Progenitor cell of endocrine pancreas (in vitro differentiated cells): ENCODE measurements around the gene RCAN3. TPM values are rescaled to one million over a fixed set of nuclear protein-coding genes. Genes with fewer than 3 reads are reported as not detected.
A peak's percentile ranks its signal among the peaks of the same experiment; 100 is the strongest.

ENCODE experiments used
- DNase-seq: peaks from one replicate; pipeline ENCODE4 v3.0.0; 2021; ENCODE audit warnings: low spot score; ENCODE audit not compliant: unreplicated experiment
- H3K27ac Mint-ChIP-seq: 2 replicates; pipeline ENCODE4 v1.8.0; 2021; ENCODE audit warnings: mild to moderate bottlenecking, moderate library complexity, mixed read lengths
- H3K27me3 Mint-ChIP-seq: 2 replicates; pipeline ENCODE4 v1.8.0; 2021; ENCODE audit warnings: mixed read lengths
- H3K36me3 Mint-ChIP-seq: 2 replicates; pipeline ENCODE4 v1.8.0; 2022; ENCODE audit warnings: mixed read lengths; ENCODE audit not compliant: insufficient read depth
- H3K4me1 Mint-ChIP-seq: 2 replicates; pipeline ENCODE4 v1.8.0; 2021; ENCODE audit warnings: low read depth, mixed read lengths
- H3K4me3 Mint-ChIP-seq: 2 replicates; pipeline ENCODE4 v1.8.0; 2021; ENCODE audit warnings: low read depth, mild to moderate bottlenecking, moderate library complexity, mixed read lengths
- H3K9me3 Mint-ChIP-seq: 2 replicates; pipeline ENCODE4 v1.8.0; 2021; ENCODE audit warnings: low read depth, mixed read lengths
- total RNA-seq: library from RNA; stranded (reverse); gene quantifications from 2 replicates; pipeline ENCODE4 v1.2.1, GENCODE V29; 2021
- TF ChIP-seq, protein P1 (sequence below): fragments of 200-600 bp; sonication (generic); IDR thresholded peaks from one replicate; pipeline ENCODE4 v1.5.0; 2021; ENCODE audit warnings: antibody characterized with exemption, mild to moderate bottlenecking; ENCODE audit not compliant: unreplicated experiment

The RCAN3 gene
- total RNA-seq, 1 donor from 2014 or later: 31.0 TPM

DNA sequence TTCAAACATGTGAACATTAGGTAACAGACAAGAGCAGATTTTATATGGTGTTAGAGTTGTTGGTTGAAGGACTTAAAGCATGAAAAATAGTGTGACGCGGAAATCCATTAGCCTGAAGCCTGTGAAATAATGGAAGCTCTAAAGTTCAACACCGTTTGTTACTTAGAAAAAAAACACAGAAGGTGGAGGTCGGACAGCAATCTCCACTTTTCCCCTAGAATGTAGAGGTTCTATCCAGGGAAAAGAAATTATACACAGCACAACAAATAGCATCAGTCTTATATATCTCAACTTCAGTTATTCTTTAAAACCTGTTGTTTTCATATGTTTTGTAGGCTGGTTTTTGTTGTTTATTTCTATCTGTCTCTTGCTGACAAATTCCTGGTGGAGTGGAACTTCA, 1.9 kb downstream of the RCAN3 start:
- no peaks in the 10 kb centered on the region for H3K27me3 Mint-ChIP-seq
- H3K9me3 Mint-ChIP-seq: peaks cover 3% of the 10 kb centered on the region
- H3K4me3 Mint-ChIP-seq: peak overlapping the region; percentile 97
- no peak for DNase-seq
- peaks cover 5% of the 10 kb centered on the region for H3K36me3 Mint-ChIP-seq
- H3K27ac Mint-ChIP-seq: peak overlapping the region; percentile 2
- TF ChIP-seq, protein P1, sequence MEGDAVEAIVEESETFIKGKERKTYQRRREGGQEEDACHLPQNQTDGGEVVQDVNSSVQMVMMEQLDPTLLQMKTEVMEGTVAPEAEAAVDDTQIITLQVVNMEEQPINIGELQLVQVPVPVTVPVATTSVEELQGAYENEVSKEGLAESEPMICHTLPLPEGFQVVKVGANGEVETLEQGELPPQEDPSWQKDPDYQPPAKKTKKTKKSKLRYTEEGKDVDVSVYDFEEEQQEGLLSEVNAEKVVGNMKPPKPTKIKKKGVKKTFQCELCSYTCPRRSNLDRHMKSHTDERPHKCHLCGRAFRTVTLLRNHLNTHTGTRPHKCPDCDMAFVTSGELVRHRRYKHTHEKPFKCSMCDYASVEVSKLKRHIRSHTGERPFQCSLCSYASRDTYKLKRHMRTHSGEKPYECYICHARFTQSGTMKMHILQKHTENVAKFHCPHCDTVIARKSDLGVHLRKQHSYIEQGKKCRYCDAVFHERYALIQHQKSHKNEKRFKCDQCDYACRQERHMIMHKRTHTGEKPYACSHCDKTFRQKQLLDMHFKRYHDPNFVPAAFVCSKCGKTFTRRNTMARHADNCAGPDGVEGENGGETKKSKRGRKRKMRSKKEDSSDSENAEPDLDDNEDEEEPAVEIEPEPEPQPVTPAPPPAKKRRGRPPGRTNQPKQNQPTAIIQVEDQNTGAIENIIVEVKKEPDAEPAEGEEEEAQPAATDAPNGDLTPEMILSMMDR: no peak
- peaks cover 50% of the 10 kb centered on the region for H3K4me1 Mint-ChIP-seq

DNA sequence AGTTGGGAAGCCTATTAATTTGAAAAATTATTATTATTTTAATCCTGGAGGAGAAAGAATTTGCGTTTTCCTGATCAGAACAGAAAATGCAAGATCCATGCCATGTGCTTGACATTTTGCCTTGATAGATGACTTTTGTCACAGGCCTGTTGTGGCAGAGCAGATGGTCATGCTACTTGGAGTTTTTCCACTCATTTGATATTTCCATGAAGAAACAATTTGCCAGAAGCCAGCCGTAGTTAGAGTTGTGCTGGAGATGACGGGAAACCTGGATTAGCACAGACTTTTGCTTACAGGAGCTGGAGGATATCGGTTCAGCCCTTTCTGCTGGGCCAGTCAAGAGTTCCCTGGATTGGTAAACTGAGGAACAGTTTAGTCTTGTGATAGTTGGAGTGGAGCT, 3.2 kb downstream of the RCAN3 start:
- H3K4me3 Mint-ChIP-seq: no peak overlapping the region
- peaks cover 46% of the 10 kb centered on the region for H3K4me1 Mint-ChIP-seq
- H3K27me3 Mint-ChIP-seq: no peaks in the 10 kb centered on the region
- no peak overlapping the region for H3K27ac Mint-ChIP-seq
- DNase-seq: no peak
- peaks cover 5% of the 10 kb centered on the region for H3K9me3 Mint-ChIP-seq
- TF ChIP-seq, protein P1: no peak
- peaks cover 11% of the 10 kb centered on the region for H3K36me3 Mint-ChIP-seq

DNA sequence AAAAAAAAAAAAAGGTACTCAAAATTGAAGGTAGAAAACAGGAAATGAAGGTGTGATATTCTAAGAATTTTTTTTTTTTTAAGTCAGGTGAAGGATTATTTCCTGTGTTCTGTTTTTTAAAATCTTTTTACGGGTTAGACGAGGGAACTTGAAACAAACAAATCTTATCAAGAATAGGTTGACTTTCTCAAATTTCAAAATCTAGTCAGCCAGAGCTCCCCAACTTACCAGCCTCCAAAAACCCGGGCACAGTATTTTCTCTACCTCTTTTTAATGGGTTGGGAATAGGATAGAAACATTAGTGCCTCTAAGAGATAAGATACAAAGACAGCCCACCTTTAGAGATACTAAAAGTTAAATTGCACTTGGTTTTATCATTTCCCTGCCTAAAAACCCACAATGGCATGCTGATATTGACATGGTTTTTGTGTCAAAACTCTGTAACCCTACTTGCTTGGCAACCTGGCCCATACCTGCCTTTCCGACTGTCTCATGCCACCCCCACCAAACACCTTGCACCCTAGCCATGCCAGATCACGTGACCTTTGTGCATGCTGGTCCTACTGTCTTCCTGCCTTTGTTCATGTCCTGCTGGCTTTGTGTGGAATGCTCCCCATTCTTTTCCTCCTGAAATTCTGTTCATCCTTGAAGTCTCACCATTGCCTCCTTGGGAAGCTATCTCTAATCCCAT, 4.2 kb downstream of the RCAN3 start:
- Mint-ChIP-seq H3K27me3 (no peaks in the 10 kb centered on the region), H3K9me3 (peaks cover 5% of the 10 kb centered on the region), H3K27ac (peak overlapping the region; percentile 3), H3K36me3 (peaks cover 11% of the 10 kb centered on the region), H3K4me3 (no peak overlapping the region), H3K4me1 (peaks cover 45% of the 10 kb centered on the region)
- TF ChIP-seq, protein P1: no peak
- no peak for DNase-seq

DNA sequence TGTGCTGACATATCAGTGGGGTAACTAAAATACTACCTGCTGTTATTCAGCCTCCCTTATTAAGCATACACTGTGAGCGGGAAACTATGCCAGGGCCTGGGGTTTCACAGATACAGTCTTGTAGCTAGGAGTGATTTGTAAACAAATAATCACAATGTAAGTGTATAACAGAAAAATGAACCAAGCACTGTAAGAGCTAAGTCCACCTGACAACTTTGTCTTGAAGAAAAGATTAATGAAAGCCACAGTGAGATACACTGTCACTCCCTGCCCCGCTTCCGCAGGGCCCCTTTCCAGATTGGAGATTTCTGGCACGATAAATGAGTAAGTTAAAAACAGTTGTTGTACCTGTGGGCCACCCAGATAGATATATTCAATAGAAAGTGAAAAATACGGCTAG, 4.8 kb downstream of the RCAN3 start:
- H3K9me3 Mint-ChIP-seq: peaks cover 5% of the 10 kb centered on the region
- TF ChIP-seq, protein P1: no peak
- peak overlapping the region; percentile 3 for H3K27ac Mint-ChIP-seq
- H3K27me3 Mint-ChIP-seq: no peaks in the 10 kb centered on the region
- no peak for DNase-seq
- H3K4me3 Mint-ChIP-seq: no peak overlapping the region
- H3K4me1 Mint-ChIP-seq: peaks cover 43% of the 10 kb centered on the region
- H3K36me3 Mint-ChIP-seq: peaks cover 11% of the 10 kb centered on the region

DNA sequence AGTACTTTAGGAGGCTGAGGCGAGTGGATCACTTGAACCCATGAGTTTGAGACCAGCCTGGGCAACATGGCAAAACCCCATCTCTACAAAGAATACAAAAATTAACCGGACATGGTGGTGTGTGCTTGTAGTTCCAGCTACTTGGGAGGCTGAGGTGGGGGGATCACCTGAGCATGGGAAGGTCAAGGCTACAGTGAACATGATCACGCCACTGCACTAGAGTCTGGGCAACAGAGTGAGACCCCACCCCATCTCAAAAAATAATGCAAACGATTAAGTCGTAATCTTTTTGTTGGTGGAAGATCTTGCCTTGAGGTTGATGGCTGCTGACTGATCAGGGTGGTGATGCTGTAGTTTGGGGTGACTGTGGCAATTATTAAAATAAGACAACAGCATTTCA, 6.3 kb downstream of the RCAN3 start:
- TF ChIP-seq, protein P1: no peak
- Mint-ChIP-seq H3K4me1 (peaks cover 37% of the 10 kb centered on the region), H3K9me3 (peaks cover 5% of the 10 kb centered on the region), H3K27me3 (no peaks in the 10 kb centered on the region), H3K36me3 (peaks cover 11% of the 10 kb centered on the region), H3K27ac (no peak overlapping the region), H3K4me3 (no peak overlapping the region)
- DNase-seq: no peak
